CD4-positive, CD25-positive, alpha-beta regulatory T cell (primary cell): ENCODE data around the gene RHOBTB3. TPM values are rescaled to one million over a fixed set of nuclear protein-coding genes. Genes with fewer than 3 reads are reported as not detected.
A peak's percentile ranks its signal among the peaks of the same experiment; 100 is the strongest.

ENCODE experiments used
- ATAC-seq, 2 donors: fragments of 150-1000 bp; cut with Tn5 transposase; one replicate each; pipeline ENCODE4 v1.10.0; 2021; ENCODE audit warnings: low read depth in 2 of 2, moderate number of reproducible peaks in 2 of 2, moderate library complexity in 1 of 2
- DNase-seq, 3 donors: peaks; one replicate each; pipeline versions ENCODE4 v3.0.0 to v3.0.0-alpha.2; 2012 to 2022; ENCODE audit warnings: mixed read lengths in 1 of 3
- H3K27ac ChIP-seq: one replicate; pipeline ENCODE4 v1.7.0; 2013; ENCODE audit warnings: mild to moderate bottlenecking, low read length; ENCODE audit not compliant: insufficient read depth, poor library complexity, severe bottlenecking
- H3K27me3 ChIP-seq: one replicate; pipeline ENCODE4 v1.7.0; 2013; ENCODE audit warnings: low read length; ENCODE audit not compliant: control insufficient read depth, insufficient read depth
- H3K36me3 ChIP-seq: one replicate; pipeline ENCODE4 v1.7.0; 2013; ENCODE audit warnings: mild to moderate bottlenecking, low read length, moderate library complexity; ENCODE audit not compliant: control insufficient read depth, insufficient read depth
- H3K4me1 ChIP-seq: 2 replicates; pipeline ENCODE4 v1.7.0; 2013; ENCODE audit warnings: mild to moderate bottlenecking, low read length; ENCODE audit not compliant: insufficient read depth, control insufficient read depth, poor library complexity, severe bottlenecking
- H3K4me3 ChIP-seq: one replicate; pipeline ENCODE4 v1.7.0; 2013; ENCODE audit warnings: low read depth, mild to moderate bottlenecking, low read length, moderate library complexity
- H3K9me3 ChIP-seq, 2 experiments: 1 replicate in 1 of 2; 2 replicates in 1 of 2; pipeline ENCODE4 v1.7.0; 2013; ENCODE audit warnings: low read length in 2 of 2, mild to moderate bottlenecking in 1 of 2, moderate library complexity in 1 of 2; ENCODE audit not compliant: control insufficient read depth in 2 of 2
- H3K27ac Mint-ChIP-seq, 3 donors: one replicate each; pipeline ENCODE4 v1.8.0; 2020 to 2022; ENCODE audit warnings: mild to moderate bottlenecking in 3 of 3, mixed read lengths in 3 of 3, moderate library complexity in 2 of 3
- H3K27me3 Mint-ChIP-seq: one replicate; pipeline ENCODE4 v1.8.0; 2022; ENCODE audit warnings: mild to moderate bottlenecking, mixed read lengths
- H3K36me3 Mint-ChIP-seq: one replicate; pipeline ENCODE4 v1.8.0; 2020; ENCODE audit warnings: mixed read lengths
- H3K4me1 Mint-ChIP-seq, 4 donors: one replicate each; pipeline ENCODE4 v1.8.0; 2020 to 2022; ENCODE audit warnings: mixed read lengths in 4 of 4, mild to moderate bottlenecking in 1 of 4
- H3K4me3 Mint-ChIP-seq, 4 donors: one replicate each; pipeline ENCODE4 v1.8.0; 2020 to 2022; ENCODE audit warnings: mild to moderate bottlenecking in 4 of 4, mixed read lengths in 4 of 4, moderate library complexity in 3 of 4
- H3K9me3 Mint-ChIP-seq, 7 donors: one replicate each; pipeline ENCODE4 v1.8.0; 2020 to 2022; ENCODE audit warnings: mixed read lengths in 7 of 7, mild to moderate bottlenecking in 3 of 7, moderate library complexity in 2 of 7
- polyA plus RNA-seq, 4 donors: library from polyadenylated mRNA; unstranded; fragments of 300-500 nt; fragmentation: Illumina TruSeq; gene quantifications; one replicate each; pipeline ENCODE4 v1.2.3, GENCODE V29; 2021
- total RNA-seq: library from RNA; stranded (reverse); gene quantifications from one replicate; pipeline ENCODE4 v1.2.3, GENCODE V29; 2022

RHOBTB3 gene
- total and polyA plus RNA-seq, 5 donors from 2014 or later = 1.4 to 2.8 (median 2.6) TPM

- DNase-seq = peak in 2 of 3 donors; percentile 4 to 9
Observed at GRCh38 chr5:95718203-95718602, 12.9 kb upstream of the RHOBTB3 start.

GRCh38 chr5:95718738-95719137 lies 12.4 kb upstream of the RHOBTB3 start:
- Mint-ChIP-seq H3K27ac (no peak overlapping the region), H3K27me3 (peaks cover 14% of the 10 kb centered on the region), H3K36me3 (no peaks in the 10 kb centered on the region), H3K9me3 (no peaks in the 10 kb centered on the region), H3K4me3 (no peak overlapping the region), H3K4me1 (peaks cover 0 to 2% (median 0%) of the 10 kb centered on the region in 4 donors)
- Histone ChIP-seq H3K9me3 (no peaks in the 10 kb centered on the region), H3K27me3 (no peaks in the 10 kb centered on the region), H3K36me3 (no peaks in the 10 kb centered on the region), H3K27ac (no peak overlapping the region), H3K4me3 (no peak overlapping the region), H3K4me1 (peaks cover 6% of the 10 kb centered on the region)
- DNase-seq (no peak), ATAC-seq (no peak)

More at GRCh38 chr5:95718203-95718602, 12.9 kb upstream of the RHOBTB3 start:
- H3K27me3 Mint-ChIP-seq = peaks cover 19% of the 10 kb centered on the region
- ATAC-seq = peak in 1 of 2 donors; percentile 55
- no peaks in the 10 kb centered on the region for H3K36me3 Mint-ChIP-seq
- H3K9me3 Mint-ChIP-seq = peaks cover 0 to 3% (median 0%) of the 10 kb centered on the region in 7 donors
- H3K9me3 ChIP-seq = no peaks in the 10 kb centered on the region
- H3K4me1 Mint-ChIP-seq = peaks cover 0 to 2% (median 0%) of the 10 kb centered on the region in 4 donors
- H3K4me3 Mint-ChIP-seq = no peak overlapping the region
- no peaks in the 10 kb centered on the region for H3K27me3 ChIP-seq
- H3K27ac Mint-ChIP-seq = no peak overlapping the region
- no peak overlapping the region for H3K4me3 ChIP-seq
- H3K4me1 ChIP-seq = peaks cover 6% of the 10 kb centered on the region
- no peaks in the 10 kb centered on the region for H3K36me3 ChIP-seq
- H3K27ac ChIP-seq = no peak overlapping the region

GRCh38 chr5:95720094-95720786 lies 10.9 kb upstream of the RHOBTB3 start:
- peaks cover 4% of the 10 kb centered on the region for H3K27me3 ChIP-seq
- Mint-ChIP-seq H3K9me3 (no peaks in the 10 kb centered on the region), H3K27me3 (peaks cover 27% of the 10 kb centered on the region), H3K36me3 (no peaks in the 10 kb centered on the region), H3K27ac (no peak overlapping the region), H3K4me1 (peaks cover 0 to 2% (median 0%) of the 10 kb centered on the region in 4 donors), H3K4me3 (no peak overlapping the region)
- no peaks in the 10 kb centered on the region for H3K9me3 ChIP-seq
- no peak overlapping the region for H3K4me3 ChIP-seq
- peaks cover 6% of the 10 kb centered on the region for H3K4me1 ChIP-seq
- ATAC-seq (no peak), DNase-seq (no peak)
- no peak overlapping the region for H3K27ac ChIP-seq
- no peaks in the 10 kb centered on the region for H3K36me3 ChIP-seq

GRCh38 chr5:95721582-95722295 lies 9.4 kb upstream of the RHOBTB3 start:
- Histone ChIP-seq H3K9me3 (no peaks in the 10 kb centered on the region), H3K27ac (no peak overlapping the region), H3K4me1 (peaks cover 6% of the 10 kb centered on the region), H3K36me3 (no peaks in the 10 kb centered on the region), H3K4me3 (no peak overlapping the region), H3K27me3 (peaks cover 8% of the 10 kb centered on the region)
- ATAC-seq = no peak
- H3K9me3 Mint-ChIP-seq = no peaks in the 10 kb centered on the region
- H3K4me1 Mint-ChIP-seq = no peaks in the 10 kb centered on the region
- DNase-seq = no peak
- H3K27ac Mint-ChIP-seq = no peak overlapping the region
- H3K4me3 Mint-ChIP-seq = no peak overlapping the region
- H3K27me3 Mint-ChIP-seq = peaks cover 39% of the 10 kb centered on the region
- H3K36me3 Mint-ChIP-seq = no peaks in the 10 kb centered on the region

- ATAC-seq (no peak), DNase-seq (no peak)
- no peaks in the 10 kb centered on the region for H3K9me3 Mint-ChIP-seq
- Histone ChIP-seq H3K27me3 (peaks cover 20% of the 10 kb centered on the region), H3K4me3 (no peak overlapping the region), H3K9me3 (no peaks in the 10 kb centered on the region), H3K36me3 (no peaks in the 10 kb centered on the region), H3K4me1 (no peaks in the 10 kb centered on the region), H3K27ac (no peak overlapping the region)
- no peak overlapping the region for H3K4me3 Mint-ChIP-seq
- no peaks in the 10 kb centered on the region for H3K36me3 Mint-ChIP-seq
- H3K4me1 Mint-ChIP-seq = no peaks in the 10 kb centered on the region
- no peak overlapping the region for H3K27ac Mint-ChIP-seq
- H3K27me3 Mint-ChIP-seq = peaks cover 47% of the 10 kb centered on the region
Observed at GRCh38 chr5:95723632-95724369, 7.3 kb upstream of the RHOBTB3 start.

- DNase-seq (no peak), ATAC-seq (no peak)
- H3K9me3 Mint-ChIP-seq = no peaks in the 10 kb centered on the region
- no peak overlapping the region for H3K4me3 ChIP-seq
- H3K27me3 ChIP-seq = peaks cover 30% of the 10 kb centered on the region
- no peaks in the 10 kb centered on the region for H3K9me3 ChIP-seq
- H3K36me3 Mint-ChIP-seq = no peaks in the 10 kb centered on the region
- H3K4me3 Mint-ChIP-seq = no peak overlapping the region
- H3K36me3 ChIP-seq = no peaks in the 10 kb centered on the region
- H3K4me1 ChIP-seq = no peaks in the 10 kb centered on the region
- no peak overlapping the region for H3K27ac Mint-ChIP-seq
- H3K27me3 Mint-ChIP-seq = peaks cover 53% of the 10 kb centered on the region
- peaks cover 0 to 3% (median 1%) of the 10 kb centered on the region in 4 donors for H3K4me1 Mint-ChIP-seq
- no peak overlapping the region for H3K27ac ChIP-seq
Observed at GRCh38 chr5:95725071-95725820, 5.9 kb upstream of the RHOBTB3 start.
